Activated CD4-positive, alpha-beta T cell treated with anti-CD3 and anti-CD28 coated beads for 1 hour (primary cell): ENCODE measurements around the gene KHDC1.
A peak's percentile ranks its signal among the peaks of the same experiment; 100 is the strongest.
"Not testable (repeated sequence)": the region's sequence is repeated elsewhere in the genome, so short reads cannot be mapped to it uniquely, and the experiment has no call there.

Experiments
- DNase-seq: peaks from one replicate; pipeline ENCODE4 v3.0.0-alpha.2; 2020

KHDC1 gene, protein sequence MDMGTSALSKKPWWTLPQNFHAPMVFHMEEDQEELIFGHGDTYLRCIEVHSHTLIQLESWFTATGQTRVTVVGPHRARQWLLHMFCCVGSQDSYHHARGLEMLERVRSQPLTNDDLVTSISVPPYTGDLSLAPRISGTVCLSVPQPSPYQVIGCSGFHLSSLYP

DNA sequence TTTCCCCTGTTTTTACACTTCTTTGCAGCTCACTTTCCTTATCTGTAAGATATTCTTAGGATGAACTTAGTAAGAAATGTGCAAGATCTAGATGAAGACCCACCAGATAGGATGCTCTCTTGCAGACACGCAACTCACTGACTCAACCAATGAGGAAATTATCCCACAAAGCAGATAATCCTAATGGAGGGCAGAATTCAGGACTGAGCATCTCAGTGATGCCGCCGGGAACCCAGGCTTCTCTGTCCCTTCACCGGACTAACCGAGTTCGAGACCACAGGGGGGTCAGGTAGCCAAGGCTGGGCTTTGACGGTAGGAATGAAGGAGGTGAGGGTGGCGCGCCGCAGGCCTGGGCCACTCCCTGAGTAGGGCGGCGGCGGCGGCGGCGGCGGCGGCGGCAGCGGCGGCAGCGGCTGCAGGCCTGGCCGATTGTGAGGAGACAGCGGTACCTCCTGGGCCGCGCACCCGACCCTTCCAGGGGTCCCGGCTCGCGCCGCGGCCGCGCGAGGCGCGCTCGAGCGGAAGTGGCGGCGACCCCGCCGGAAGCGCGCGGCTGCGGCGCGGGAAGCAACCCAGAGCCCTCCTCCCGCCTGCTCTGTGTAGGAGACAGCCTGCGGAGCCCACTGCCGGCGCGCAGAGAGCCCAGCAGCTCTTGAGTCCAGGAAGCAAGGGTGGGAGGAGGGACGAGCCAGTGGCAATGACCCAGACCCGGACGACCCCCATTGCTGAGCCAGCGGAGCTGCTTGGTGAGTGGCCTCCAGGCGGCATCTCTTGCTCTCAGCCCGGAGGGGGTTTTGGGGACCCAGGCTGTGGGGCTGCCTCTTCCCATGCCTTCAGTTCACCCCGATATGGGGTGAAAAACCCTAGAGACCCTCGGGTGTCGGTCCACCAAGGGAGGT lies at the start of gene KHDC1:
TSS of gene KHDC1 (minus strand) at position 526 of the 899 bp plus-strand sequence. CDS start 20,679 bp downstream, outside the sequence.
- peak; percentile 37 for DNase-seq

DNA sequence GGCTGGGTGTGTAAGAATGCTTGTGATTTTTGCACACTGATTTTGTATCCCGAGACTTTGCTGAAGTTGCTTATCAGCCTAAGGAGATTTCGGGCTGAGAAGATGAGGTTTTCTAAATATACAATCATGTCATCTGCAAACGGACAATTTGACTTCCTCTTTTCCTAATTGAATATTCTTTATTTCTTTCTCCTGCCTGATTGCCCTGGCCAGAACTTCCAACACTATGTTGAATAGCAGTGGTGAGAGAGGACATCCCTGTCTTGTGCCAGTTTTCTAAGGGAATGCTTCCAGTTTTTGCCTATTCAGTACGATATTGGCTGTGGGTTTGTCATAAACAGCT lies 47.5 kb upstream of the KHDC1 start:
- DNase-seq: not testable (repeated sequence)

DNA sequence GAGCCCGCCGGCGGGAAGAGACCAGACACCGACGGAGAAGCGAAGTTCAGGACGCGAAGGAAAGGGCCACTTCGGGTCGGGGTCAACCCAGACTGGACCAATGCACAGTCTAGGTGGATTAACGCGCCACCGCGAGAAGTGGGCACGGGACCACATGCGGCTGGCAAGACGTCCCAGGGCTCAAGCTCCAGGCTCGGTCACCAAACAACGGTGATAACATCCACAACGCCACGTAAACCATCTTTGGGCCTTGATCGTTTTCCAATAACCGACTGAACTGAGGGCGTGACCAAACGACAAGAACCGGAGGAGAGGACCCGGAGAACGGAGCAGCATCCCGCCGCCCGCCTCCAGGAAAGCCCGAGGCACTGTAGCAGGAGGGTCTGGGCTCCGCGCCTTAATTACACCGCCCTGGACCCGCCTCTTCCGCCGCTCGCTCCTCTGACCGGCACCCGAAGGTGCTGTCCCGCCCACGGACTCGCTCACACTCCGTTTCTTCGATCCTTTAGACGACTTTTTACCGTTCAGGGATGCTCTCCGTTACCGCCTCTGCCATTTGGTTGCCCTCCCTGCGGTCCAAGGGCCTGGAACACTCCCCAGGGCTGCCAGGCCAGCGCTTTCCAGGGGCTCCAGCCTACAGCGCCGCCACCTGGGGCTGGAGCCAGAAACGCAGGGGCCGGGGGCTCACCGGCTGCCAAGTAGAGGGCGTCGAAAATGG lies 46.9 kb upstream of the KHDC1 start:
- peak; percentile 20 for DNase-seq

DNA sequence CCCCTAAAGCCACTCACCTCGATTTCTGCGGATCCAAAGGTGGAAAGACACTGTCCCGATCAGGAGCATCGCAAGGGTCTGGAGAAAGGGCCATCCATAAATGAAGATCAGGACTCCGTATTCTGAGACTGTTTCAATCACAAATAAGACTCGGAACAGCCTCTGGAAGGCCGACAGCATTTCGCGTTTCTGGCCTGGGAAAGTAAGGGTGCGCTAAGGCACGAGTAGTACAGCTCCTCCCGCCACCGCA lies 46.5 kb upstream of the KHDC1 start:
- no peak for DNase-seq

DNA sequence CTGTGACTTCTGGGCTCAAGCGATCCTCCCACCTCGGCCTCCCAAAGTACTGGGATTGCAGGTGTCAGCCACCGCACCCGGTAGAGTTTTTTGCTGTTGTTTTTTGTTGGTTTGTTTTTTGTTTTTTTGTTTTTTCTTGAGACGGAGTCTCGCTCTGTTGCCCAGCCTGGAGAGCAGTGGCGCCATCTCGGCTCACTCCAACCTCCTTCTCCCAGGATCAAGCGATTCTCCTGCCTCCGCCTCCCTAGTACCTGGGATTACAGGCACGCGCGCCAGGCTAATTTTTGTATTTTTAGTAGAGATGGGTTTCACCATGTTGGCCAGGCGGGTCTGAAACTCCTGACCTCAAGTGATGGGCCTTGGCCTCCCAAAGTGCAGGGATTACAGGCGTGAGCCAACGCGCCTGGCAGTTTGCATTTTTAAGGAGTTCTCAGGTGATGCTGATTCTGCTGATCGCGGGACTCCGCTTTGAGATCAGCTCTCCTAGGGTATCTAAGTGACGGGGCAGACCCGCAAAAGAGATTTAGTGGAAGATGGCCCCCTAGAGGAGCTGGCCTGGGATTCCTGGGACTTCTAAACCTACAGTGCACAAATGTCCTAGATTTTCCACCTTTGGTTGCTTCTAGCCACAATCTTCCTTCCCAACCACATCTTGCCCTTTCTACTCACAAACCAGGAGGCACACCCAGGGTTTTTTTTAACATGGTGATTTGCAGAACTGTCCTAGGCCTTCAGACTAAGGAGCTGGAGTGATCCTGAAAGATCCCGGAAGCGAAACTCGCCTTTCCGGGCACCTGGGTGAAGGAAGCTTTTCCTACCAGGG lies 45.9 kb upstream of the KHDC1 start:
- DNase-seq: no peak

DNA sequence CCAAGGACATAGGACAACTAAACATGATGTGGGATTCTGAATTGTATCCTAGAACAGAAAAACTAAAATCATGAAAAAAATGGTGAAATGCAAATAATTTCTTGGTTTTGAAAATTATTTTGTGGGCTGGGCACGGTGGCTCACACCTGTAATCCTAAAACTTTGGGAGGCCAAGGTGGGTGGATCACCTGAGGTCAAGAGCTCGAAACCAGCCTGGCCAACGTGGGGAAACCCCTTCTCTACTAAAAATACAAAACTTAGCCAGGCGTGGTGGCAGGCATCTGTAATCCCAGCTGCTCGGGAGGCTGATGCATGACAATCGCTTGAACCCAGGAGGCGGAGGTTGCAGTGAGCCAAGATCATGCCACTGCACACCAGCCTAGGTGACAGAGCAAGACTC lies 40.8 kb upstream of the KHDC1 start:
- not testable (repeated sequence) for DNase-seq

DNA sequence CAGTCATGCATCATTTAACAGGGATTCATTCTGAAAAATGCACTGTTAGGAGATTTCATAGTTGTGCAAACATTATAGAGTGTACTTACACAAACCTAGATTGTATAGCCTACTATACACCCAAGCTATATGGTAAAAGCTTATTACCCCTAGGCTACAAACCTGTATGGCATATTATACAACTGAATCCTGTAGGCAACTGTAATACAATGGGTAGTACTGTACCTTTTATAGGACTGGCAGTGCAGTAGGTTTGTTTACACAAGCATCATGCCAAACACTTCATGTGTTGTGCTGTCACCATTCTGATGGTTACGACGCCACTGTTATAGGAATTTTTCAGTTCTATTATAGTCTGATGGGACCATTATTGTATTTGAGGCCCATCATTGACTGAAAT lies 39.3 kb upstream of the KHDC1 start:
- DNase-seq: no peak

DNA sequence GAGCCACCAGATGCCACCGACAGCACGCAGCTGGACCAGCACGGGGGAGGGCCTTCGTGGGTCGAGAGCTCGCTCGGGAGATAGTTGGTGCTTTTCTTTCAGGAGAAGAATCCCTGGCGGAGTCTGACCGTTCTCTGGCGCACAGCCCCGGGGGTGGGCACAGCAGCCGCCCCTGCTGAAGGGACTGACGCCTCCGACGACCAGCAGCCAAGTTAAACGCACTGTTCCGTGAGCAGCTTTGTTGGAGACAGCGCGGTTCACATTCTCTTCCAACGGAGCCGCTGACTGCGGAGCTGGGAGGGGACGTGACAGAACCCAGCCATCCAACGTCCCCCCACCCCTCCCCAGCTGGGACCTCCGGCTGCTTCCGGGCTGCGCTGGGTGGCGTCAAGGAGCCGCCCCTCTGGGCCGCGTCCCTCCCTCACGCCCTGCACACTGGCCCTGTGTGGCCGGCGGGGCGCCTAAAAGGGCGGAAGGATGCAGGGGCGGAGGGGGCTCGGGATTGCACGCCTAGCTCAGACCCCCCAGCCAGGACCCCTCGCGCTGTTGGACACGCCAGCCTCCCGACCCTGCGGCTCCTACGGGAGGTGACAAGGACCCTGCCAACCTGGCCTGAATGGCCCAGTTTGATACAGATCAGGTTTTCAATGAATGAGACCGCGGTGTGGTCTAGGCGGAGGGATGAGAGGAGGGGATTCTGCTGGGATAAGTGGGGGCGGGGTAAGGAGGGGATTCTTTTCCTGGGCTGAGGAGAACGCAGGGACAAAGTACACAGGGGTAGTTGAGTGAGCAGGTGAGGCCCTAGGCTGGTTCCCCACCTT lies 36.4 kb upstream of the KHDC1 start:
- no peak for DNase-seq

DNA sequence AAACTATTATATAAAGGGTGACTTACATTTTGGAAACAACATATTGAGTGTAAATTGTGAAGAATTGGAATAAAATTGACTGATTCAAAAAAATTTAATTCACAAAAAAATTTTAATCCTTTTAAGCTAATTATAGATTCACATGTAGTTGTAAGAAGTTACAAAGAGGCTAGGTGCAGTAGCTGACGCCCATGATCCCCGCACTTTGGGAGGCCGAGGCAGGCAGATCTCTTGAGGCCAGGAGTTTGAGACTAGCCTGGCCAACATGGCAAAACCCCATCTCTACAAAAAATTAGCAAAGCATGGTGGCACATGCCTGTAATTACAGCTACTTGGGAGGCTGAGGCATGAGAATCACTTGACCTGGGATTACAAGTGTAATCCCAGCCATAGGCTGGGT lies 30.3 kb upstream of the KHDC1 start:
- DNase-seq: no peak

DNA sequence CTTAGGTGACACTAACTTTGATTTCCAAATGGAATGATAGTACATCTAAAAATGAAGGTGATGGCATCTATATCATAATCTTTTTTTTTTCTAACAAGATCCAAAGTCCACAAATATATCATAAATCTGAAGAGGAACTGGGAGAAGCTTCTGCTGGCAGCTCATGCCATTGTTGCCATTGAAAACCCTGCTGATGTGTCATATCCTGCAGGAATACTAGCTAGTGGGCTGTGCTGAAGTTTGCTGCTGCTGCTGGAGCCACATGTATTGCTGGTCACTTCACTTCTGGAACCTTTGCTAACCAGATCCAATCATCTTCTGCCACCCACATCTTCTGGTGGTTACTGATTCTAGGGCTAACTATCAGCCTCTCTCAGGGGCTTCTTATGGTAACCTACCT lies 27.4 kb upstream of the KHDC1 start:
- DNase-seq: no peak

DNA sequence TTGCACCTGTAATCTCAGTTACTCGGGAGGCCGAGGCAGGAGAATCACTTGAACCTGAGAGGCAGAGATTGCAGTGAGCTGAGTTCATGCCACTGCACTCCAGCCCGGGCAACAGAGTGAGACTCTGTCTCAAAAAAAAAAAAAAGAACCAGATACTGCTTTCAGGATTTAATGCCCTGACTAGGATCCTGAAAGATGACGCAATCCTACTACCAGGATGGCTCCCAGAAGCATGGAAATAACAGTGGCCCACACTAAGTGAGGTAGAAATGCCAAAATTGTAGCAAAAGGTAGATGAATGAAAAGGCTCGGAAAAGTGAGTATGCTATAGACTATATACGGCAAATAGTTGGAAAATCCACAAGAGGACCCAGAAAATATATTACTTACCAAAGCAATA lies 23.8 kb upstream of the KHDC1 start:
- no peak for DNase-seq

DNA sequence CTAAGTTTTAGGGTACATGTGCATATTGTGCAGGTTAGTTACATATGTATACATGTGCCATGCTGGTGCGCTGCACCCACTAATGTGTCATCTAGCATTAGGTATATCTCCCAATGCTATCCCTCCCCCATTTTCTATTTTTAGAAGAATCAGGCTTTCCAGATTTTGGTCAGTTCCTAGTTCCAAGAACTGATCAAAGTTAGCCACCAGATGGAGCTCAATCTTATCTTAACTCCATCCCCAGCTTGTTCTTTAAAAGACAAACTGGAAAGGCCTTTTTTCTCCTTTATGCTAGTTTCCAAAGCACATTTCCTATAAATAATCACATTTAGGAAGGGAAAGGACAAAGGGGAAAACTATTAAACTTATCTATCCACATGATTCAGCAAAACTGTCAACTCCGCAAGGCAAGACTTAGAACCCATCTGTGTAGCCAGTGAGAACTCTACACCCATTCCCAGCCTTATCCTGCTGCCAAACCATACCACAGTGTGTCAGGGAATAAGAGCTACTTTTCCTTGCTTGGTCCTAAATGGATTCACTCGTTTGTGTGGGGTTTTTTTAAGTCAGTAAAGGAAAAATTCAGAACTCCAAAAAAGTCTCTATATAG lies 22.8 kb upstream of the KHDC1 start:
- no peak for DNase-seq

DNA sequence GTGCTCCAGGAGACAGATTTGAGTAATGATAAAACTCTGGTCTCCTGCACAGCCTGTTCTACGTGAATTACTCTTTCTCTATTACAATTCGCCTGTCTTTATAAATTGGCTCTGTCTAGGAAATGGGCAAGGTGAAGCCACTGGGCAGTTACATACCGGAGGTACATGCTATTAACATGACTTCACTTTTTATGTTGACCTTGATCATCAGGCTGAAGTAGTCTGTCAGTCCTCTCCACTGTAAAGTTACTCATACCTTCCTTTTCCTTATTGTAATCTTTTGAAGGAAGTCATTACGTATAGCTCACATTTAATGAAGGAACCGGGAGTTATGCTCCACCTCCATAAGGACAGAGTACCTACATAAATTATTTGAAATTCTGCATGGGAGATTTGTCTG lies 19.9 kb upstream of the KHDC1 start:
- DNase-seq: no peak

DNA sequence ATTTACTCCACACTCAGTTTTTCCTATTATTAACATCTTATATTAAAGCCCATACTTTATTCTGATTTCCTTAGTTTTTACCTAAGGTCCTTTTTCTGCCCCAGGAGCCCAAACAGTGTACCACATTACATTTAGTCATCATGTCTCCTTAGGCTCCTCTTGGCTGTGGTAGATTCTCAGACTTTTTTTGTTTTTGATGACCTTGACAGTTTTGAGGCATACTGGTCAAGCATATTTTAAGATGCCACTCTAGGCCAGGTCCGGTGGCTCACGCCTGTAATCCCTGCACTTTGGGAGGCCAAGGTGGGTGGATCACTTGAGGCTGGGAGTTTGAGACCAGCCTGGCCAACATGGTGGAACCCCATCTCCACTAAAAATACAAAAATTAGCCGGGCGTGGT lies 18.7 kb upstream of the KHDC1 start:
- not testable (repeated sequence) for DNase-seq

DNA sequence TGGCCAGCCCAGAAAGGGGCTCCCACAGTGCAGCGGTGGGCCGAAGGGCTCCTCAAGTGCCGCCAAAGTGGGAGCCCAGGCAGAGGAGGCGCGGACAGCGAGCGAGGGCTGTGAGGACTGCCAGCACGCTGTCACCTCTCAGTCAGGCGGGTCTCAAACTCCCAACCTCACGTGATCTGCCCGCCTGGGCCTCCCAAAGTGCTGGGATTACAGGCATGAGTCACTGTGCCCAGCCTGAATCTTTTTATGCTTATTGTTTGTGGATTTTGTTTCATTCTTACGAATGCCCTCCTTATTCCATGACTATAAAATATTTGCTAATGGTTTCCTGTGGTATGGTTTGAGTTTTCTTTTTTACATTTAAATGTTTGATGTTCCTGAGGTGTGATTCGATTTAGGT lies 6.3 kb upstream of the KHDC1 start:
- not testable (repeated sequence) for DNase-seq

DNA sequence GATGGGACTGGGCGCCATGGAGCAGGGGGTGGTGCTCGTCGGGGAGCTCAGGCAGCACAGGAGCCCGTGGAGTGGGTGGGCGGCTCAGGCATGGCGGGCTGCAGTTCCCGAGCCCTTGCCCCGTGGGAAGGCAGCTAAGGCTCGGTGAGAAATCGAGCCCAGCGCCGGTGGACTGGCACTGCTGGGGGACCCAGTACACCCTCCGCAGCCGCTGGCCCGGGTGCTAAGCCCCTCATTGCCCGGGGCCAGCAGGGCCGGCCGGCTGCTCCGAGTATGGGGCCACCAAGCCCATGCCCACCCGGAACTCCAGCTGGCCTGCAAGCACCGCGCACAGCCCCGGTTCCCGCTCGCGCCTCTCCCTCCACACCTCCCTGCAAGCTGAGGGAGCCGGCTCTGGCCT lies 5.9 kb upstream of the KHDC1 start:
- DNase-seq: not testable (repeated sequence)

DNA sequence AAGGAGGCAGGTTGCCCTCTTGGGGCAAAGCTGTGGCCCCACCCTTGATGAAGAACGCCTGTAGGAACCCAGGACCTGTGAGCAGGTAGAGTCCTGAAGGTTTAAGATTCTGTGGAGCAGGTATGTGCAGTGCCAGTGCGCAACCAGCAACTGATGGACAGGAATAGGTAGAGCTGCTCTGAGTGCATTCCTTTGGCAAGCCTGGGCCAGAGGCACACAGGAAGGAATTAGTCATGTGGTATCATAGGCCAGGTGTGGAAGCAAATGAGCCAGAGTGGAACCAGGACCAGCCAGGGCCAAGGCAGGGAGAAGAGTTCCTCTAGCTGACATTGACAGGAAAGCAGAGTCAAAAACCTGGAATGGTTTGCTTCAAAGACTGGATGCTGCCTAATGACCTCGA lies 1.4 kb upstream of the KHDC1 start:
- no peak for DNase-seq

DNA sequence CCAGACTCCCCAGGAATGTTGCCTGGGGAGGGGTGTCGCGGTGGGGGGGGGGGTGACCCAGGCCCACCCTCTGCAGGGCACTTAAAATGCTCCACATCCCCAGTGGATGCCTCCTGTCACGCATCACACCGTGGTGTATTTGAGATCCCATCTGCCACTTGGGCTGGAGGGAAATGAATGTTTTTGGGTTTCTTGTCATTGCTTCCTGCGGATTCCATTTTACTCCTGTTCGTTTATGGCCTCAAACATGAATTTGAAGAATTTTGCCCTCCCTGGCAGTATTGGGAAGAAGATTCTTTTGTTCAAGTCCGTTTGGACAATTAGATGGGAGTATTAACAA lies 544 bp upstream of the KHDC1 start:
- DNase-seq: no peak

DNA sequence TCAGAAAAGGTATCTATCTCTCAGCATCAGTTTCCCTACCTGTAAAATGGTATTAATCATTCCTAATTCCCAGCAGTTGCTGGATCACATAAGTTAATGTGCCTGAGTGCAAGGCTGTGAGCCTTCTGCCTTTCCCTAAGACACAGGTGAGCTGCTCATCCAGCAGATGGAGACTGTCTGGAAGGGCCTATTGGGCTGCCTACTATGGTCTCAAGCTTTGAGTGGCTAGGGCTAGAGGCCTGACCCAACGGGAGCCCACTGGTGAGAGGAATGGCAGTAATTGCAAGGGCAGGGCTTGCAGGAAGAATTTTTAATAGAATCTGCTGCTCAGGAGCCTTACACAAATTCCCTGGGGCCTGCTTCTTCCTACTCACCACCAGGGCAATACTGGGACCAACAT lies 4.3 kb downstream of the KHDC1 start:
- no peak for DNase-seq

DNA sequence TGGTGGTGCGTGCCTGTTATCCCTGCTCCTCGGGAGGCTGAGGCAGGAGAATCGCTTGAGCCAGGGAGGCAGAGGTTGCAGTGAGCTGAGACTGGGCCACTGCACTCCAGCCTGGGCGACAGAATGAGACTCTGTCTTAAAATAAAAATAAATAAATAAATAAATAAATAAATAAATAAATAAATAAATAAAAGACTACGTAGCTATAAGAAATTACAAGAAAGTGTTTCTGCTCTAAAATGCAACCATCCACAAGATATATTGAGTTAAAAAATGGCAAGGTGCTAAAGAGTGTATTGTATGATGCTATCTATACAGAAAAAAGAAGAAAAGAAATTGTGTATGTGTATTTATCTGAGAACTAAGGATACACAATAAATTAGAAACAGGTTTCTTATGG lies 8.7 kb downstream of the KHDC1 start:
- not testable (repeated sequence) for DNase-seq

DNA sequence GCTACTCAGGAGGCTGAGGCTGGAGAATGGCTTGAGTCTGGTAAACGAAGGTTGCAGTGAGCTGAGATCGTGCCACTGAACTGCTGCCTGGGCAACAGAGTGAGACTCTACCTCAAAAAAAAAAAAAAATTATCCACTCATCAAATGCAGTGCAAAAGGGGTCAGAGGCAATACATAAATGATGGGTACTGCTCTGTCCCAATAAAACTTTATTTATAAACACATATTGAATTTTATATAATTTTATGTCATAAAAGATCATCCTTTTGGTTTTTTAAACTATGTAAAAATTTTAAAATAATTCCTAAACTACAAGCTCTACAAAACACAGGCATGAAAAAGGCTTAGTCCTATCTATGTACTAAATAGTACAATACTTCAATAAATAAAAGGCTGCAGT lies 10.3 kb downstream of the KHDC1 start:
- DNase-seq: no peak

DNA sequence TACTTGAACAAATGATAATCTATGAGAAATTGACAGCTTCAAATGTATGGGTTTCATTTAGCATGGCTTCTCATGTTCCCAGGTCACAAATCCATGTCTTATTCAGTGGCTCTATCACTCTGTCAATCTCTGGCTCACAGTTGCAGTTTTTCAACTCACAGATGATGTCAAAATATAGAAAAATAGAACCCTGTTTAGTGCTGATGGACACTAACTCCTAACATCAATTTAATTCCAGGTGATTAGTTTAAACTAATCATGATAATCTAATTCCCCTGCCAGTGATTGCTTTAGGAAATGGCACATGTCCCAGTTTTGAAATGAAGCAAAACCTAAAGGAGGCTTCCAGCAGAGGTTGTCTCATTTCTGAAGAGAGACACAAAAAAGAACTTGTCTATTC lies 13.0 kb downstream of the KHDC1 start:
- DNase-seq: no peak
